C4-2B (cell line): ENCODE measurements around the gene HES5.

ENCODE experiments used
- H3K27ac ChIP-seq: fragments of 450-650 bp; 2 replicates; pipeline ENCODE4 v1.5.1; 2017
- ZFX ChIP-seq: fragments of 450-650 bp; IDR thresholded peaks from 2 replicates; pipeline ENCODE4 v1.6.1; 2017
- TF ChIP-seq, protein P1 (sequence below): fragments of 450-650 bp; conservative IDR thresholded peaks from 2 replicates; pipeline ENCODE4 v1.5.1; 2017; ENCODE audit warnings: mild to moderate bottlenecking

Gene HES5

DNA sequence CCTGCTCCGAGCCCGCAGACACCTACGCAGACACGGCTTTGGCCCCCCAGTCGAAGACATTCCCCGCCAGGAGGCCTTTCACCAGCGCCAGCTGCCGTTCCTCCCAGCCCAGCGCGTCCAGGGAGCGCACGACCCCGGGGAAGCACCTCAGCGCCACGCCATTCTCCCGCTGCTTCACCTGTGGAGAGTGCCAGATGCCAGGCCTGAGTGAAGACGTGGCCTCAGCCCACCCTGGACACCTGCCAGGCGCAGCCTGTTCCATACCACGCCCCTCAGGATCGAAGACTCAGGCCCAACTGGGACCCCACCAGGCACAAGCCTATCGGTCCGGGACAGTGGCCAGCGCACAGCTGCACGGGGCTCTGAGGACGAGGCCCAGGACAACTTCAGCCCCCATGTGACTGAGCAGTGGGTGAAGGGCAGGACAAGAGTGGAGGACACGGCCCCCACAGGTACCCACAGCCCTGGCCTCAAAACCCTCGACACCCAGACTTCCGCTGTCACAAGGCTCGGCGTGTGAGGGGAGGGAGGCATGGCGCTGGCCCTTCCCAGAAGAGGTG, 17.1 kb downstream of the HES5 start:
- H3K27ac ChIP-seq = no peak overlapping the region
- no peak for TF ChIP-seq ZFX
- TF ChIP-seq, protein P1, sequence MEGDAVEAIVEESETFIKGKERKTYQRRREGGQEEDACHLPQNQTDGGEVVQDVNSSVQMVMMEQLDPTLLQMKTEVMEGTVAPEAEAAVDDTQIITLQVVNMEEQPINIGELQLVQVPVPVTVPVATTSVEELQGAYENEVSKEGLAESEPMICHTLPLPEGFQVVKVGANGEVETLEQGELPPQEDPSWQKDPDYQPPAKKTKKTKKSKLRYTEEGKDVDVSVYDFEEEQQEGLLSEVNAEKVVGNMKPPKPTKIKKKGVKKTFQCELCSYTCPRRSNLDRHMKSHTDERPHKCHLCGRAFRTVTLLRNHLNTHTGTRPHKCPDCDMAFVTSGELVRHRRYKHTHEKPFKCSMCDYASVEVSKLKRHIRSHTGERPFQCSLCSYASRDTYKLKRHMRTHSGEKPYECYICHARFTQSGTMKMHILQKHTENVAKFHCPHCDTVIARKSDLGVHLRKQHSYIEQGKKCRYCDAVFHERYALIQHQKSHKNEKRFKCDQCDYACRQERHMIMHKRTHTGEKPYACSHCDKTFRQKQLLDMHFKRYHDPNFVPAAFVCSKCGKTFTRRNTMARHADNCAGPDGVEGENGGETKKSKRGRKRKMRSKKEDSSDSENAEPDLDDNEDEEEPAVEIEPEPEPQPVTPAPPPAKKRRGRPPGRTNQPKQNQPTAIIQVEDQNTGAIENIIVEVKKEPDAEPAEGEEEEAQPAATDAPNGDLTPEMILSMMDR = no peak

- no peak overlapping the region for H3K27ac ChIP-seq
- no peak for TF ChIP-seq ZFX
- TF ChIP-seq, protein P1 = no peak
These were observed 19.5 kb downstream of the HES5 start for GRCh38 chr1:2510366-2511155.

- no peak for TF ChIP-seq ZFX
- TF ChIP-seq, protein P1 = no peak
These were observed 20.5 kb downstream of the HES5 start for GRCh38 chr1:2509589-2509988.

DNA sequence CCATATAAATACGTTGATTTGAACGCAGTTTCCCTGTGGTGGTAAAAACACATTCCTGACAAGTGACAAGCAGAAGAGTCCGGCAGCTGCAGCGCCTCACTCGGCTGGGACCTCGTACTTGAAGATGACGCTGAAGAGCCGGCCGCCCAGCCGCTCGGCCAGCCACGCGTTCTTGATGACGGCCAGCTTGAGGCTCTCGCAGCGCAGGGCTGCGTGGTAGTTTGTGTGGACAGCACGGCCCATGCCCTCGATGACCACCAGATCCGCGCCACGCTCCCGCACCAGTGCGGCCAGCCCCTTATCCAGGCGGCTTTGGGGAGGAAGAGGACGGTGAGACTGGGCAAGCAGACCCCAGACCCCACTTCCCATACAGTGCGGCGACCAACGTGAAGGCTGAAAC, 21.3 kb downstream of the HES5 start:
- H3K27ac ChIP-seq = no peak overlapping the region
- TF ChIP-seq, protein P1 = no peak
- TF ChIP-seq ZFX = no peak

More at GRCh38 chr1:2509589-2509988, 20.5 kb downstream of the HES5 start:
- no peak overlapping the region for H3K27ac ChIP-seq

GRCh38 chr1:2508180-2508579, 21.9 kb downstream of the HES5 start:
- TF ChIP-seq ZFX = no peak
- TF ChIP-seq, protein P1 = no peak
- no peak overlapping the region for H3K27ac ChIP-seq

DNA sequence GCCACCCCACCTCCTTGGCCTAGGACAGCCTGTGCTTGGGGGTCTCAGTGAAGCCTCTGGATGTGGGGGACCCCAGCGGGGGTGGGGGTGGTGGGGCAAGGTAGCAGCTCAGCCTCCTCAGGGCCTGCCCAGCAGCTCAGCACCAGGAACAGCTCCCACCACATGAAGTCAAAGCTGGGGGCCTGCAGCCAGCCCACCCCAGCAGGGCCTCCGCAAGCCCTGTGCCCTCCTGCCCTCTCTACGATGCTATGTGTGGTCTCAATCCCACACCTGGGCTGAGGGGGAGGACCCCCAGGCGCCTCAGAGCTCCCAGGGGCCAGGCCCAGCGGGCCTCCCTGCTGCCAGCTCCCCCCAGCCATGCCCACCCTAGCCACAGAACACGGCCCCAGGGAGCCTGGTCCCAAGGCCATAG, 22.3 kb downstream of the HES5 start:
- H3K27ac ChIP-seq = no peak overlapping the region
- no peak for TF ChIP-seq ZFX
- TF ChIP-seq, protein P1 = no peak

DNA sequence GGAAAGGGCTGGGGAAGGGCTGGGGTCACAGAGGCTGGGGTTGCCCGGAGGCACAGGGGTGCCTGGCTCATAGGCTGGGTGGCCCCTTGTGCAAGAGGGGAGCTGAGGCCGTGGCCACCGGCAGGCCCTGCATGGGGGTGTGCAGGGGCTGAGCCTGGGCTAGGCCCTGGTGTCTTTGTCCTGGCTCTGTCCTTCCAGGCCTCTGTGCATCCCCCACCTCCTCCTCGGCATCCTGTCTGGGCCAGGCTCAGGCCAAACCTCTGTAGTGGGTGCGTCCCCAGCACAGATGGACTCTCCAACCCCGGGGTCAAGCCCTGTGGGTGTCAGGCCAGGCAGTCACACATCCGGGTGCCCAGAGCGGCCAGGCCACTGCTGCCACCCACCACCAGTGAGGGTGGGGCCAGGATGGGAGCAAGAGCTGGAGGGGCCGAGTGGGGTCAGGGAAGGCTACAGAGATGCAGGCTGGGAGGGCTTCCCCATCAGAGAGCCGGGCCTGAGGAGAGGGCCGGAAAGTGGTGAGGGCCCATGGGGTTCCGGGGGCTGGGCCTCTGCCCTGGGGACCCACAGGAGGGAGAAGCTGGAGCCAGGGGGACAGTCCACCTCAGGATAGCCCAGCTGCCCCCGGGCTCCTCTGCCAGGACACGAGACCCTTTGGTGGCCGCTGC, 23.0 kb downstream of the HES5 start:
- TF ChIP-seq ZFX = no peak
- TF ChIP-seq, protein P1 = no peak
- no peak overlapping the region for H3K27ac ChIP-seq
